Activated T-cell treated with anti-CD3 and anti-CD28 coated beads for 24 hours (primary cell): ENCODE measurements around the gene CCNK.

Source experiments
- DNase-seq: peaks from one replicate; pipeline ENCODE4 v3.0.0-alpha.2; 2020; ENCODE audit warnings: low read depth

The CCNK gene

GRCh38 chr14:99466758-99467157 lies 14.5 kb upstream of the CCNK start:
- no peak for DNase-seq

- no peak for DNase-seq
Measured at GRCh38 chr14:99467336-99468078, 13.7 kb upstream of the CCNK start.

- DNase-seq, result no peak
Measured at GRCh38 chr14:99468081-99468480, 13.1 kb upstream of the CCNK start.

GRCh38 chr14:99468836-99469592 lies 12.2 kb upstream of the CCNK start:
- no peak for DNase-seq

- DNase-seq, result no peak
Measured at GRCh38 chr14:99471731-99472130, 9.5 kb upstream of the CCNK start.

GRCh38 chr14:99472937-99473336 lies 8.3 kb upstream of the CCNK start:
- DNase-seq, result no peak

- no peak for DNase-seq
Measured at GRCh38 chr14:99473458-99473857, 7.8 kb upstream of the CCNK start.

- DNase-seq, result no peak
Measured at GRCh38 chr14:99475179-99475578, 6.0 kb upstream of the CCNK start.

- DNase-seq, result no peak
Measured at GRCh38 chr14:99475660-99476059, 5.5 kb upstream of the CCNK start.

GRCh38 chr14:99476864-99477263 lies 4.3 kb upstream of the CCNK start:
- DNase-seq, result no peak

- no peak for DNase-seq
Measured at GRCh38 chr14:99478128-99478527, 3.1 kb upstream of the CCNK start.

GRCh38 chr14:99479160-99479905 lies 1.9 kb upstream of the CCNK start:
- DNase-seq, result no peak

GRCh38 chr14:99479906-99480869 lies 1.0 kb upstream of the CCNK start, which contains the start of gene SETD3:
TSS of gene SETD3 (minus strand) at chr14:99480859. CDS start at chr14:99465805, 15,054 bp downstream.
- peak; percentile 17 for DNase-seq

- DNase-seq, result peak; percentile 14
Measured at GRCh38 chr14:99481745-99482099, 513 bp downstream of the CCNK start.

GRCh38 chr14:99484106-99484505 lies 2.9 kb downstream of the CCNK start:
- DNase-seq, result no peak

- no peak for DNase-seq
Measured at GRCh38 chr14:99497341-99497740, 16.1 kb downstream of the CCNK start.

- no peak for DNase-seq
Measured at GRCh38 chr14:99497894-99498293, 16.7 kb downstream of the CCNK start.

GRCh38 chr14:99502989-99503421 lies 21.8 kb downstream of the CCNK start:
- DNase-seq, result no peak

GRCh38 chr14:99503848-99504453 lies 22.7 kb downstream of the CCNK start:
- DNase-seq, result no peak

- no peak for DNase-seq
Measured at GRCh38 chr14:99505089-99505488, 23.9 kb downstream of the CCNK start.

- DNase-seq, result no peak
Measured at GRCh38 chr14:99506276-99506675, 25.1 kb downstream of the CCNK start.
